ENCODE measurements around the gene PIK3C2A. TPM values are rescaled to one million over a fixed set of nuclear protein-coding genes. Genes with fewer than 3 reads are reported as not detected.

PIK3C2A gene
- polyA plus RNA-seq, 1 of the 3 experiments (the other 2 are of a cell fraction): 9.3 TPM

- H4K20me1 ChIP-seq (ENCODE audit: insufficient read depth): no peaks in the 10 kb centered on the region
Observed at GRCh38 chr11:17179970-17180369, 27.8 kb downstream of the PIK3C2A start.

GRCh38 chr11:17173332-17173731 is 34.5 kb downstream of the PIK3C2A start:
- Histone ChIP-seq H3K27me3 (ENCODE audit: insufficient read depth) (no peaks in the 10 kb centered on the region), H3K9me2 (no peaks in the 10 kb centered on the region), H3K9me3 (no peaks in the 10 kb centered on the region), H3K4me1 (ENCODE audit: control insufficient read depth in 1 of 2, insufficient read depth in 2 of 2, low read depth in 1 of 2, low read length in 1 of 2) (no peaks in the 10 kb centered on the region; a peak in 1 of 4 replicates), H4K20me1 (ENCODE audit: insufficient read depth) (no peaks in the 10 kb centered on the region), H3F3A (replicated peaks; ENCODE audit: insufficient read depth) (peaks cover 6% of the 10 kb centered on the region), H3K27ac (ENCODE audit: low read depth in 2 of 2, low read length in 1 of 2) (no peak overlapping the region), H2AFZ (ENCODE audit: low read depth) (no peak overlapping the region), H3K36me3 (replicated peaks in 1 of 2; ENCODE audit: control insufficient read depth in 1 of 2, insufficient read depth in 2 of 2, low read length in 1 of 2) (peaks cover 11 to 14% of the 10 kb centered on the region in 2 experiments), H3K4me2 (no peak overlapping the region), H3K4me3 (ENCODE audit: low read depth in 2 of 2, low read length in 1 of 2) (no peak overlapping the region), H3K9ac (no peak overlapping the region), H3K79me2 (ENCODE audit: insufficient read depth) (peaks cover 82% of the 10 kb centered on the region)
- CTCF ChIA-PET: interaction anchor here (0.7 to 1.2 kb wide), 3 partner anchors 9 to 211 kb away, joined by 3 to 4 read pairs (median 3); no protein-coding TSS in a partner anchor
- no peak for DNase-seq
- 74% methylated on average over 2 of the region's 2 CpGs for WGBS (ENCODE audit: low lambda C conversion rate)
- POLR2A ChIA-PET: no interaction called here
- TF ChIP-seq MAX (IDR thresholded peaks at IDR 0.05; ENCODE audit: low read depth): no peak
- no peak for TF ChIP-seq GABPA (IDR thresholded peaks at IDR 0.05; ENCODE audit: low read depth)
- no peak for TF ChIP-seq REST (IDR thresholded peaks at IDR 0.05; ENCODE audit: low read depth, low read length)
- TF ChIP-seq POLR2AphosphoS5 (IDR thresholded peaks at IDR 0.05; ENCODE audit: low read depth, low read length): no peak
- TF ChIP-seq YY1 (IDR thresholded peaks at IDR 0.05; ENCODE audit: low read depth): no peak
- TF ChIP-seq ELF1 (IDR thresholded peaks at IDR 0.05): no peak
- no peak for TF ChIP-seq RAD21 (IDR thresholded peaks at IDR 0.05; ENCODE audit: low read length)
- no peak for TF ChIP-seq NFIC (IDR thresholded peaks at IDR 0.05; ENCODE audit: borderline replicate concordance)
- TF ChIP-seq FOXJ3 (CRISPR knock-in tag; IDR thresholded peaks at IDR 0.05): no peak
- no peak for TF ChIP-seq SMC3 (IDR thresholded peaks at IDR 0.05; ENCODE audit: low read depth, low read length)
- TF ChIP-seq ZBTB33 (IDR thresholded peaks at IDR 0.05; ENCODE audit: borderline replicate concordance, low read depth): no peak
- no peak for TF ChIP-seq SIN3A (IDR thresholded peaks at IDR 0.05; ENCODE audit: borderline replicate concordance, low read depth, low read length)

More at GRCh38 chr11:17179970-17180369, 27.8 kb downstream of the PIK3C2A start:
- H3K4me1 ChIP-seq (ENCODE audit: control insufficient read depth in 1 of 2, insufficient read depth in 2 of 2, low read depth in 1 of 2, low read length in 1 of 2): no peaks in the 10 kb centered on the region
- no peak overlapping the region for H3K9ac ChIP-seq
- H3K9me3 ChIP-seq: no peaks in the 10 kb centered on the region
- H3K9me2 ChIP-seq: no peaks in the 10 kb centered on the region
- no peak for DNase-seq
- 94% methylated on average over 3 of the region's 3 CpGs for WGBS (ENCODE audit: low lambda C conversion rate)
- peaks cover 0 to 7% of the 10 kb centered on the region in 2 experiments for H3K36me3 ChIP-seq (replicated peaks in 1 of 2; ENCODE audit: control insufficient read depth in 1 of 2, insufficient read depth in 2 of 2, low read length in 1 of 2)
- H3K4me3 ChIP-seq (ENCODE audit: low read depth in 2 of 2, low read length in 1 of 2): no peak overlapping the region
- no peak for TF ChIP-seq FOSL2 (IDR thresholded peaks at IDR 0.05; ENCODE audit: borderline replicate concordance, low read depth)
- TF ChIP-seq RCOR1 (IDR thresholded peaks at IDR 0.05; ENCODE audit: low read length): no peak
- no peak overlapping the region for H3K4me2 ChIP-seq
- no peak overlapping the region for H3K27ac ChIP-seq (ENCODE audit: low read depth in 2 of 2, low read length in 1 of 2)
- CTCF ChIA-PET: interaction anchor here (0.8 kb wide), 1 partner anchor 348 kb away, joined by 3 read pairs; no protein-coding TSS in a partner anchor
- no peak overlapping the region for H2AFZ ChIP-seq (ENCODE audit: low read depth)
- peaks cover 3% of the 10 kb centered on the region for H3F3A ChIP-seq (replicated peaks; ENCODE audit: insufficient read depth)
- peaks cover 73% of the 10 kb centered on the region for H3K79me2 ChIP-seq (ENCODE audit: insufficient read depth)
- POLR2A ChIA-PET: no interaction called here
- no peaks in the 10 kb centered on the region for H3K27me3 ChIP-seq (ENCODE audit: insufficient read depth)
